HCT116 (cell line): ENCODE results near the gene PTPN21.

Experiments used
- CTCF ChIP-seq, 3 experiments: fragments of 200-600 bp in 1 of 3; sonication (generic) in 1 of 3; IDR thresholded peaks in 2 of 3; conservative IDR thresholded peaks in 1 of 3; 2 replicates each; pipeline ENCODE4 v1.5.1; 2012 to 2017; ENCODE audit warnings: low read depth in 2 of 3, low read length in 2 of 3, antibody characterized with exemption in 1 of 3, borderline replicate concordance in 1 of 3, control low read depth in 1 of 3, mild to moderate bottlenecking in 1 of 3, mixed read lengths in 1 of 3, mixed run types in 1 of 3, moderate library complexity in 1 of 3; ENCODE audit not compliant: insufficient read depth in 1 of 3
- EZH2 ChIP-seq: fragments of 200-600 bp; sonication (generic); IDR thresholded peaks from 2 replicates; pipeline ENCODE4 v1.6.1; 2017; ENCODE audit warnings: antibody characterized with exemption, mixed run types
- POLR2A ChIP-seq: IDR thresholded peaks from 2 replicates; pipeline ENCODE4 v1.7.0; 2011; ENCODE audit warnings: borderline replicate concordance; ENCODE audit not compliant: insufficient read depth, insufficient read length; ENCODE audit errors: extremely low read depth
- POLR2AphosphoS5 ChIP-seq: IDR thresholded peaks from 2 replicates; pipeline ENCODE4 v1.6.1; 2011; ENCODE audit warnings: mild to moderate bottlenecking, low read depth, low read length, moderate library complexity
- RAD21 ChIP-seq: IDR thresholded peaks from 2 replicates; pipeline ENCODE4 v1.6.1; 2012; ENCODE audit warnings: low read depth, mild to moderate bottlenecking
- REST ChIP-seq: IDR thresholded peaks from 2 replicates; pipeline ENCODE4 v1.6.1; 2012; ENCODE audit warnings: low read depth
- SP1 ChIP-seq: IDR thresholded peaks from 2 replicates; pipeline ENCODE4 v1.6.1; 2012; ENCODE audit warnings: low read depth
- YY1 ChIP-seq: IDR thresholded peaks from 2 replicates; pipeline ENCODE4 v1.6.1; 2011; ENCODE audit warnings: low read length, low read depth, moderate library complexity, mild to moderate bottlenecking; ENCODE audit not compliant: insufficient replicate concordance; ENCODE audit errors: extremely low read depth
- ZBTB33 ChIP-seq: IDR thresholded peaks from 2 replicates; pipeline ENCODE4 v1.6.1; 2011; ENCODE audit warnings: mild to moderate bottlenecking, low read length, moderate library complexity; ENCODE audit not compliant: insufficient replicate concordance; ENCODE audit errors: extremely low read depth

DNA sequence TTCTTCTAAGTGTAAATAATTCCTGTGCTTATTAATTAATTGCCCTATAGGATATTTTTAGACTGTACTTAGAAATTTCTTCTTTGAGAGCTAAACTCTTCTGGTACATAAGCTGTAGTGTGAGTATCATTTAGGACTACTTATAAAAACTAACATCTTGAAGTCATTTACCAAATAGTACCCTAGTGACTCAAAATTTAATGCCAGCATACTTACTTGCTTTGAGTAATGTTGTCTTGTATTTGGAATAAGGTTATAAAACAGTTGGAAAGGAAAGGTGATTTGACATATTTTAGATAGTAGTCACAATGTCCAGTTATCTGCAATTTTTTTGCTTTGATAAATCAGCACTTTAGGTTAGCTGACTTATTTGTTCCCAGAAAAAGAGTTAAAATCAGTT is 130.2 kb downstream of the PTPN21 start:
- TF ChIP-seq YY1: no peak
- TF ChIP-seq CTCF (IDR thresholded peaks at IDR 0.05 in 2 of 3, conservative IDR thresholded peaks at IDR 0.05 in 1 of 3; ENCODE audit: borderline replicate concordance in 1 of 3, insufficient read depth in 1 of 3, low read depth in 2 of 3, low read length in 2 of 3): no peak
- no peak for TF ChIP-seq EZH2
- TF ChIP-seq POLR2A: no peak
- no peak for TF ChIP-seq RAD21
- TF ChIP-seq SP1: no peak
- no peak for TF ChIP-seq POLR2AphosphoS5
- no peak for TF ChIP-seq REST
- TF ChIP-seq ZBTB33: no peak
